ENCODE measurements around the gene TMBIM6. TPM values are rescaled to one million over a fixed set of nuclear protein-coding genes. Genes with fewer than 3 reads are reported as not detected.
A peak's percentile ranks its signal among the peaks of the same experiment; 100 is the strongest.
"Not testable (repeated sequence)": the region's sequence is repeated elsewhere in the genome, so short reads cannot be mapped to it uniquely, and the experiment has no call there.

Gene TMBIM6
- polyA plus RNA-seq, 10 donors: 238 to 318 (median 275) TPM

DNA sequence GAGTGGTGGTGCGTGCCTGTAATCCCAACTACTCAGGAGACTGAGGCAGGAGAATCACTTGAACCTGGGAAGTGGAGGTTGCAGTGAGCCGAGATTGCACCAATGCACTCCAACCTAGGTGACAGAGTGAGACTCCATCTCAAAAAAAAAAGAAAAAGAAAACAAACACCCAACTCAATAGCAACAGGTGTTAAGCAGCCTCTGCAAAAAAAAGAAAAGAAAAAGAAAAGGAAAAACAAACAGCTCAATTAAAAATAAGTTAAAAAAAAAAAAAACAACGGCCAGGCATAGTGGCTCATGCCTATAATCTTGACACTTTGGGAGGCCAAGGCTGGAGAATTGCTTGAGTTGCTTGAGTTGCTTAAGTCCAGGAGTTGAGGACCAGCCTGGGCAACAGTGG is 23.6 kb upstream of the TMBIM6 start:
- DNase-seq: not testable (repeated sequence)

DNA sequence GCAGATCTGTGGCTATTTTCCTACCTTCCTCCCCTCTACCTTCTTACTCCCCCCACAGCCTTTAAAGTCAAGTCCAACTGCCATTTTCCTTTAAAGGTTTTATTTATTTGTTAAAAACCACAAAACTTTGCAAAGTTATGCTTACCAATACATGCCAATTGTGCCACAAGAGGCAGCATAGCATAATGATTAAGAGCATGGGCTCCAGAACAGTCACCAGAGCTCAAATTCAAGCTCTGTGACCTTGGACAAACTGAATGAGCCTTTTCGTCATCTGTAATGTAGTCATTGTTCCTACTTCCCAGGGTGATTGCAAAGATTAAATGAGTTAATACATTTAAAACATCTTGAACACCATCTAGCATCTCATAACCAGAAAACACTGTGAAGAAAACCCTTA is 21.1 kb upstream of the TMBIM6 start:
- no peak for DNase-seq

DNA sequence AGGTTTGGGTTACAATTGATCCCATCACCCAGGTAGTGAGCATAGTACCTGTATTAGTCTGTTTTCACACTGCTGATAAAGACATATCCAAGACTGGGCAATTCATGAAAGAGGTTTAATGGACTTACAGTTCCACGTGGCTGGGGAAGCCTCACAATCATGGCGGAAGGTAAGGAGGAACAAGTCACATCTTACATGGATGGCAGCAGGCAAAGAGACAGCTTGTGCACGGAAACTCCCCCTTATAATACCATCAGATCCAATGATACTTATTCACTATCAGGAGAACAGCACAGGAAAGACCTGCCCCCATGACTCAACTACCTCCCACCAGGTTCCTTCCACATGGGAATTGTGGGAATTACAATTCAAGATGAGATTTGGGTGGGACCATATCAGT is 20.0 kb upstream of the TMBIM6 start:
- DNase-seq: not testable (repeated sequence)

DNA sequence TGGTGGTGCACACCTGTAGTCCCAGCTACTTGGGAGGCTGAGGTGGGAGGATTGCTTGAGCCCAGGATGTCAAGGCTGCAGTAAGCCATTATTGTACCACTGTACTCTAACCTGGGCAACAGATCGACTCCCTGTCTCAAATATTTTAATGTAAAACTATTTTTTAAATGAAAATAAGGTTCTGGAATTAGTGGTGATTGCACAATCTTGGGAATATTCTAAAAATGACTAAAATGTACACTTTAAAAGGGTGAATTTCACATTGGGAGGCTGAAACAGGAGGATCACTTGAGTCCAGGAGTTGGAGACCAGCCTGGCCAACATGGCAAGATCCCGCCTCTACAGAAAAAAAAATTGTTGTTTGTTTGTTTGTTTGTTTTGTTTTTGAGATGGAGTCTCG is 12.9 kb upstream of the TMBIM6 start:
- DNase-seq: no peak

DNA sequence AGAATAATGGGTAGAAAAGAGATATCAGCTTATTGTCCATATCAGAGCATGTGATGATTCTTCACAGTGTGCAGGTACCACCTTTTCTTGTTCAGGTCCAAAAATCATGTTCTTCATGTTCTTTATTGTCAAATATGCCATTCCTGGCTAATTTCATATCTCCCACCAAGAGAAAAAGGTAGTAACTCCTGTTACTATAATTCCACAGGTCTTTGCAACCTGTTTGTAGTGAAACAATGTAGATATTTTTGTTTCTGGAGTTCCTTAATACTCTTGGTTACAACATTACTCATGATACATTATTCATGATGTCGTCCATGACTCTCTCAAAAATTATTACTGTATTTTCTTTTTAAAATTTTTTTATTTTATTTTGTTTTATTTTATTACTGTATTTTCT is 11.3 kb upstream of the TMBIM6 start:
- DNase-seq: no peak

DNA sequence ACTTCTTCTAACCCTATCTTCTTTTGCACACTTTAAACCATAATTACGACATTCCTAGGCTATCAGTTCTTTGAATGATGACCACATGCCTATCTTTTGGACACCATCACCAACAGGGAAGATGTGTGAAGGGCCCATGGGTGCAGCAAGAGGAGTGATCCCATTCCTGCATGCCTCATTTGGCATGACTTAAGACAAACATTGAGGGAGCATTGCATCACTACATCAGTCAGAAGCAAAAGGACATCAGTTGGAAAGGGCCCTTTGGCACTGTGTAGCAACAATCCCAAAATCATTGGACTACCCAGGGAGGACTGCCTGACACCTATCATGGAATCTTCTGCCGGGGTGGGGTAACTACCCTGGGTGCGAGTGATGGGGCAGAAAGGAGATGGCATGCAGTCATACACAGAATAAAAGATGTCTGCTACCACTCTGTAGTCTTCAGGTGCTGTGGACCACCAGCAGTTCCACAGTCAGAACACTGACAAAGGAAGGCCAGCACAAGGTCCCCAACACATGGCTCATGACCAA is 10.7 kb upstream of the TMBIM6 start:
- DNase-seq: no peak

DNA sequence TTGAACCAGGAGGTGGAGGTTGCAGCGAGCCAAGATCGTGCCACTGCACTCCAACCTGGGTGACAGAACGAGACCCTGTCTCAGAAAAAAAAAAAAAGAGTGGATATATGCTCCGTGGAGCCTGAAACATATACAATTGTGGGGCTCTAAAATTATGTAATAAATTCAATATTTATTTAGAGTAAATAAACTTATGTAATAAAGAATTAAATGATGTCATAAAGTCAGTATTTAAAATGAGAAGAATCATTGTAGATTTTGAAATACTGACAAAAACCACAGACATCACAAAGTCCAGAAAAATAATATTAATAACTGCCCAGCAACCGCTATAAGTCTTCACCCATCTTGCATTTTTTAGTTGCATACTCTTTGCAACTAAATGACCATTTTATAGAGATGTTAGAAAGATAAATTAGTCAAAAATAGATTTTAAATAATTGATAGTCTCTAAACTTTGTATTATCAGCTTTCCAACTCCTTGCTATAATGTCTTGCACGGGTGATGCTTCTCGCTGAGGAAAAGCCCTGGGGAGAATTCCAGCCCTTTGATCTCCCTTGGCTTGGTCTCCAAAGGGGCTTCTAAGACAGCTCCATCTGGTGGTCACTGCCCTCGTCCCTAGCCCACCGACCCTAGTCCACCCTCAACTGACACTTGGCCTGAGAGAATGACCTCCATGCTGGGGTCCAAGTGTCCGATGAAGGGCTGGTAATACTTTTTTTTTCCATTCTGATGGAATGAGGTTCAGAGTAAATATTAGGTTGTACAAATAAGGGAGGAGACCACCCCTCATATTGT is 7.9 kb upstream of the TMBIM6 start:
- no peak for DNase-seq

DNA sequence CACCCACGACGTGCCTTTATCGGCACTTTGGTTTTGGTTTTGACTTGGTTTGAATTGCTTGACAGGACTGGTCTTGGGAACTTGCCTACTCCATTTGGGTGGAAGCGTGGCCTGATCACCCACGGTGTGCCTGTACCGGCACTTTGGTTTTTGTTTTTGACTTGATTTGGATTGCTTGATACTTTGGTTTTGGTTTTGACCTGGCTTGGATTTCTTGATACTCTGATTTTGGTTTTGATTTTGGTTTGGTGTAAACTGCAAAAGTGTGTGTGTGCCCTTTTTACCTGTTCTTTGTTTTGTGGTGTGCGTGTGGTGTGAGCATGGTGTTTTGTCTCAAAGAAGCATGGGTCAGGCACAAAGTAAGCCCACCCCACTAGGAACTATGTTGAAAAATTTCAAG is 6.5 kb upstream of the TMBIM6 start:
- DNase-seq: not testable (repeated sequence)

DNA sequence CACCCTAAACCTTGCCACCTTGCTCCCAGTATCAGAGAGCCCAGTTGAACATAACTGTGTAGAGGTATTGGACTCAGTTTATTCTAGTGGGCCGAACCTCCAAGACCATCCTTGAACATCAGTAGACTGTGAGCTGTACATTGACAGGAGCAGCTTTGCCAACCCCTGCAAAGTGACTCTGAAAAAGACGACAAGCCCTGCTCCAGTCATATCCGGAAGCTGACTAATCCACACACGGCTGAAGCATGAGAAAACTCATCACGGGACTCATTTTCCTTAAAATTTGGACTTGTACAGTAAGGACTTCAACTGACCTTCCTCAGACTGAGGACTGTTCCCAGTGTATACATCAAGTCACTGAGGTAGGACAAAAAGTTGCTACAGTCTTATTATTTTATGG is 2.6 kb upstream of the TMBIM6 start:
- DNase-seq: not testable (repeated sequence)

DNA sequence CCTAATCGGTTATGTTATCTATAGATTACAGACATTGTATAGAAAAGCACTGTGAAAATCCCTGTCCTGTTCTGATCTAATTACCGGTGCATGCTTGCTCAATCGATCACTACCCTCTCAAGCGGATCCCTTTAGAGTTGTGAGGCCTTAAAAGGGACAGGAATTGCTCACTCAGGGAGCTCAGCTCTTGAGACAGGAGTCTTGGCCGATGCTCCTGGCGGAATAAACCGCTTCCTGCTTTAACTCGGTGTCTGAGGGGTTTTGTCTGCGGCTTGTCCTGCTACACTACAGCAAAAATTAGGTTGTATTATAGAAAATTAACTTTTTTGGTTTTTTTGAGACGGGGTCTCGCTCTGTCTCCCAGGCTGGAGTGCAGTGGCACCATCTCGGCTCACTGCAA is 1.1 kb upstream of the TMBIM6 start:
- not testable (repeated sequence) for DNase-seq

DNA sequence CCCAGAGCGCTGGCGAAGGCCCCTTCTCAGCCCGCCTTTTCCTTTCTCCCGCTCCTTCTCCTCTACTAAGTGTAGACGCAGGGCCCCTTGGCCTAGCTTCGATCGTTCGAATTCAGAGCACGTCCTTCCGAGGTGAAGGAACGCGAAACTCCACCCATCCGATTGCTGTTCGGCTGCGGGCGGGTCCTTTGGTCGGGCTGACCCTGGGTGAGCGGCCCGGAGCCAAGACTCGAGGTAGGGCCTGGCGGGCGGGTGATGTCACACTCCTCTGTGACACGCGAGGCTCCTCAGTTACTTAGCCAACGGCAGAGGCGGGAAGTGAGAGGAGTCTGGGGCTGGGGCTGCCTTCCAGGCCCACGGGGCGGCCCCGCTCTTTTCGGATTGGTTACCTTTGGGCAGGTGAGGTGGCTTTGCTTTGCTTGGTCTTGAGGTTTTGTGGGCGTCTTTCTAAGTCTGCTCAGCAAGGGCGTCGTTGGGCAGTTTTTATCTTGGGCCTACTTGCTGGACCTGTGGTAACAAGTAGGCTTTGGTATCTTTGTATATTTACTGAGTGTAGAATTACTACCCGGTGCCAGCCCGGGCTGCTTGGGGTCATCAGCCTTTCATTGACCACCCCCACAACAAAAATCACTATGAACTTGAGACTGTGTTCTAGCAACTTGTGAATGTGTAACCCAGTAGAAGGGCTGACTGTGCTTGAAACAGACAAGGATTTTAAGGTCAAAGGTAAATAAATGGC is 694 bp downstream of the TMBIM6 start:
- peak; percentile 71 to 88 (median 71) for DNase-seq

DNA sequence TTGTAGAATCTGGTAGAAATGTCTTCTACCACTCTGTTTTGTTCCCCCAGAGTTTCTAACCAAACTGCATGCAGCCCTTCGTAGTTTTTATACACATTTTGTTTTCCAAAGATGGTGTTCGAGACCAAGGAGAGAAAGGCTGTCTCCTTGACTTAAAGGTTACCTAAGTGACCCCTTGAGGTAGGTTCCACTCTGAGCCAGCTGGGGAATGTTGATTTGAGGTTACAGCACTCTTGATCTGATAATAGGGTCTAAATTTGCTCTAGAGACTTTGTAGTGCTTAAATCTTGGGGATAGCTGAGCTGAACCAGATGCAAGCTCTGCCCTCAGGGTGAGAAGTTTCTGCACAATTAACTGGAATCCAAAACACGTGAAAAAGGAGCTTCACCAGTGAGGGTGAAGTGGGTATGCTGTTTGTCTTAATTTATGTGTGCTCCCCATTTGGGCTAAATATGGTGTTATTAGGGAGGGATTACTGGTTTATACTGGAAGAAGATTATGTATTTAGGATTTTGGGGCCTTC is 3.1 kb downstream of the TMBIM6 start:
- no peak for DNase-seq

DNA sequence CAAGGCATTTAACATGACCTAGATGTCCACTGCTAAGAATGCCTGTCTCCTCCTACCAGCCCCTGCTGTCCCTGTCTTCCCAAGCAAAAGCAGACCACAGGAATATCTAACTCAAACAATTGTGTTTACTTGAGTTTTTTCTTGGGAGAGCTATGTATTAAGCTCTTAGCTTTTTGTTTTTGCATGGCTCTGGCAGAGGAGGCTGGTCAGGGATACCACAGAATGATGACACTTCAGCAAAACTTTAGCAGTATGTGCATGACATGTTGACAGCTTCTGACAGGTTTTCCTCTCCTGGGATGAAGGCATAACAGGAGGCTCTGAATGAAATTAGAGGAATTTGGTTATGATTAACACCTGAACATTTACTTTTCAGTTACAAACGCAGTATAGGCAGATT is 6.9 kb downstream of the TMBIM6 start:
- DNase-seq: no peak

DNA sequence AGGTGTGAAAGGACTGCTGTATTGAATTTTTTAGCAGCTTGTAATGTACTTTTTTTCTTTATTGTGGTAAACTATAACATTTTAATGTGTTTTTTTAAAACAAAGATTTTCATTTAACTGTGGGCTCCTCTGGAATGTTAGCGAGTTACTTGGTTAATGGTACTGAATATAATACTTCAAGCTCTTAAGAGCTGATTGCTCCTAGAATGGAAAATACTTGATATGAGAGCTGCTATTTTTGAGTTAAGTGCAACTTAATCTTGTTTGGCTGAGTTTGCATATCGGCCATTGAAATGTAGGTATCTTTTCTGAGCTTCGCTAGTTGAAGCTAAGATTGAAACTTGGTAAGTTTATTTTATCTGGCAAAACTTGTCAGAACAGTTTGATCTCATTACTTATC is 7.4 kb downstream of the TMBIM6 start:
- no peak for DNase-seq

DNA sequence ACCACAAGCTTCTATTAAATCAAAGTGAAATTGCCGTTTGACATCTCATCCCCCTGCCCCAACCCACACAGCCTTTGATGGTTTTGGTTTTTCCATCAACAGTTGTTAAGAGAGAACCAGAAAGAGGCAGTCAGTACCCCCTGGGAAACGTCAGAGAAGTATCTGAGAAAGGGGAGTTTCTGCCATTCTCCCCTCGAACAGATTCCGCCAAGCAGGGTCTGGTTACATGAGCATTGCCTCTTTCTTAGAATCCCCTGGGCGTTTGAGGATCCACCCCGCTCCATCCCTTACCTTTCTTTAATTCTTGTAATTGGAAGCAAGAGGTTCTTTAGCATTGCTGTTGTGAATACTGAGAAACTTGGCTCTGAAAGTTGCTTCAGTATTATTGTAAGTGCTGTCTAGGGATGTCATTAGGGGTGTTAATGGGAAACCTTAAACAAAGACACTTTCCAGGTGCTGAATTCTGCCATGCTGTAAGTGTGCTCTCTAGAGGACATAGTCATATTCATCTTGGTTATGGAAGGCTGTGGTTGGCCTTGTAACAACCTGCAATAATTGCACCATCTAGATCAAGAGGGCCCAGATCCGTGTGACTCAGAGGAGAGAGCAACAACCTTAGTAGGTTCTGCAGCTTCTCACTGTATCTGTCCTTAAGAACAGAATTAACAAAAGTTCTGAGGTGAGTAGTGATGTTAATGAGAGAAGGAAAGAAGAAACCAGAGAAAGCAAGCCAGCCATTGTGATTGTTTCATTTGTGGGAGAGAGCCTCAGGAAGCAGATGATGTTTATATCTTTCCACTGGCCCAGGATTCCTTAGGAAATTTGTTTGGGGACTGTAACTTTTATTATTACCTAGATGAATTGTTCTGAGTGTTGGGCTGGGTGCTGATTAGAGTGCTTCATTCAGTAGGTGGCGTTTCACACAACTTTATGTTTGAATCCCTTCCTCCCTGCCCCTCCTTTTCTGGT is 9.0 kb downstream of the TMBIM6 start:
- DNase-seq: peak in 1 of 3 donors; percentile 38

DNA sequence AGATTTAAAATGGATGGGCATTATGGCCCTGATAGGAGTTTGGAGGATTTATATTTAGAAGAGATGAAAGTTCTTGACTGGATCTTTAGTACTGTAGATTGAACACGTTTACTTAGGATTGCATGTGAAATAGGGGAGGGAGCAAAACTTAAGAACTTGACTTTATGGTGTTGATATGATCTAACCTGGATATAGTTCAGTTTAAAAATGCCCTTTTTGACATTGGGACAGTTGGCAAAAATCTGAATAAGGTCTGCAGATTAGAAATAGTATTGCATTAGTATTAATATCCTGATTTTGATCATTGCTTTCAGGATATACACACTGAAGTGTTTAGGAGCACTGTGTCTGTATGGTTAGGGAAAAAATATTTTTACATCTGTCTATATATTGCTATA is 9.6 kb downstream of the TMBIM6 start:
- DNase-seq: no peak

DNA sequence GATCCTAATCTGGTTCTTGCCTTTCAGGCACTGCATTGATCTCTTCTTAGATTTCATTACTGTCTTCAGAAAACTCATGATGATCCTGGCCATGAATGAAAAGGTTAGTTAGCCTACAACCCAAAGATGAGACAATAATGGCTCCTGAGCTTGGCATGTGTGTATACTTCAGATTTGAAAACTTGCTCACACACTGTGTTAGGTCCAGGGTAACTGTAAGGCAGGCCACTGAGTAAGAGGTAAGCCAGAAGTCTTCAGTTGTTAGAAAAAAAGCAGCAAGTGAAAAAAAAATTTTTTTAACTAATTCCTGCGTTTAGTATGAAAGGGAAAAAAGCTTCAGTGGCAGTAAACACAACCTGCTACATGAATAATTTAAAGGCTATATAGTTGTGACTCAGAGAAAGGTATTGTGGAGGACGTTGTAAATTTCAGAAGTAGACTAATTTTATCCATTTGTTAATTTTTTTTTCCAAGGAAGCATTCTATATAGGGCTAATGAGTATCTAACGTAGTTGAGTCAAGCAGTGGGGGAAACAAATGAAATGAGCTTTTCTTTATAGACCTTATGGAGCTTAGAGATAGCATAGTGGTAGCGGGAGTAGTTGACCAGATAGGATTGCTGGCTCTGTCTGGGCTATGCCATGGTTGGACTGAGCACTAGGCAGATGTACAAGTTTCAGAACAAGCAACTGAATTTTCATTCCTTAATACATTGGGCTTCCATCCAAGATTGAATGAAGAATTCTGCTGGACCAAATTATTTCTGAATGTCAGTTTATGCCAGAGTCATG is 20.5 kb downstream of the TMBIM6 start:
- DNase-seq: no peak

DNA sequence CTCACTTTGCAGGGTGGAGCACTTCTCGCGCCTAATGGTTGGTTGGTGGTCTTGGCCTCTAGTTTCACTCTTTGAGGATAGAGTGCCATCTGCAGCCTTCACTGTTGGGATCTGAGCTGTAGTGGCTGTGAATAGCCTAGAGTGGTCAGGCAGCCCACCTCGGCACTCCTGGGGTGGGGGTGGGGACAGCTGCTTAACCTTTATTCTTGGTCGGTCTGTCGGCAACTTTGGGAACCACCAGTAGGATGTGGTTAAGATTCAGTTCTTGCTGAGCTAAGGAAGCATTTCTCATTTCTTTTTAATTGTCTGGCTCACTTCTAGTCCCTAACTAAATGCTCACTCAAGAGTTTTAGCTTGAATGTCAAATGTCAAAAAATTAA is 21.1 kb downstream of the TMBIM6 start:
- no peak for DNase-seq

DNA sequence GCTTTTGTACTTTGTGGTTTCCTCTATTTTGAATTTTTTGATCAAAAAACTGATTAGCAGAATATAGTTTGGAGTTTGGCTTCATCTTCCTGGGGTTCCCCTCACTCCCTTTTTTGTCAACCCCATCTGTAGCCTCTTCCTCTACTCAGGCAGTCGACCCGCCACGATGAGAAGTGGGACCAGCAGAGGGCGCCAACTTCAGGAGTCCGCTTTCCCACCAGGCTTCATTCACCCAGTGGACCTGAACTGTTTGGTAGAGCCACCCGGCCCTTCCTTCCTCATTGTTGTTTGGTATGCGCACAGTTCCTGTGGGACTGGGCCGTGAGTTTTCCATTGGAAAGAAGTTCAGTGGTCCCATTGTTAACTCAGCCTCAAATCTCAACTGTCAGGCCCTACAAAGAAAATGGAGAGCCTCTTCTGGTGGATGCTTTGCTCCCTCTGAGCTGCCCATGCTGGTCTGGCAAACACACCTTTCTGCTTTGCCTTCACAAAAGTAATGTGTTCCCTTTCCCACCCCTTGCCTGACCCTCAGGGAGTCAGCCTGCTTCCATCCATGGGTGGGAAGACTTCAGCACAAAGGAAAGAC is 21.7 kb downstream of the TMBIM6 start:
- DNase-seq: peak in 2 of 3 donors; percentile 30 to 52

DNA sequence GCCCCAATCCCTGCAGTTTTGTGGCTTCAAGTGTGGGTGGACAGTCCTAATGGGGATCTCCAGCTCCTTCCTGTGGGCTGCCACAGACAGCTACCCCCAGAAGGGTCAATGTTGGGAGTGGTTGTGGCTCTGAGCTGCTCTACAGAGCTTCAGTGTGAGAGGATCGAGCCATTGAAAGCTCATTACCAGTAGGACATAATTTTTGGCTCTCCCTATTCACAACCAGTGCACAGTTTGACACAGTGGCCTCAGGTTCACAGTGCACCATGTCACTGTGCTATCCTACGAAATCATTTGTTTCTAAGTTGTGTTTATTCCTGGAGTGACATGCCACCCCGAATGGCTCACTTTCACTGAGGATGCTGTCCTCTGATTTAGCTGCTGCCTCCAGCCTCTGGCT is 22.8 kb downstream of the TMBIM6 start:
- DNase-seq: no peak

DNA sequence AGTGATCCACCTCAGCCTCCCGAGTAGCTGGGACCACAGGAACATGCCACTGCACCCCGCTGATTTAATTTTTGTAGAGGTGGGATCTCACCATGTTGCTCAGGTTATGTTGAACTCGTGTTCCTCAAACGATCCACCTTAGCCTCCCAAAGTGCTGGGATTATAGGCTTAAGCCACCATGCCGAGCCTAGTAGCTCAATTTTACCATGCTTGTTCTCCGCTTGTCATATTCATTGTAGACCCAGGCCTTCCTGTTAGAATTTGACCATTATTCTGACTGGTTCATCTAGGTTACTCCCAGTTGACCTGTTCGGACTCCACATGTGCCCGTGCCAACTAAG is 24.7 kb downstream of the TMBIM6 start:
- DNase-seq: no peak
